ENCODE data around the gene CATSPERD.
"Not testable (repeated sequence)": the region's sequence is repeated elsewhere in the genome, so short reads cannot be mapped to it uniquely, and the experiment has no call there.

The CATSPERD gene

DNA sequence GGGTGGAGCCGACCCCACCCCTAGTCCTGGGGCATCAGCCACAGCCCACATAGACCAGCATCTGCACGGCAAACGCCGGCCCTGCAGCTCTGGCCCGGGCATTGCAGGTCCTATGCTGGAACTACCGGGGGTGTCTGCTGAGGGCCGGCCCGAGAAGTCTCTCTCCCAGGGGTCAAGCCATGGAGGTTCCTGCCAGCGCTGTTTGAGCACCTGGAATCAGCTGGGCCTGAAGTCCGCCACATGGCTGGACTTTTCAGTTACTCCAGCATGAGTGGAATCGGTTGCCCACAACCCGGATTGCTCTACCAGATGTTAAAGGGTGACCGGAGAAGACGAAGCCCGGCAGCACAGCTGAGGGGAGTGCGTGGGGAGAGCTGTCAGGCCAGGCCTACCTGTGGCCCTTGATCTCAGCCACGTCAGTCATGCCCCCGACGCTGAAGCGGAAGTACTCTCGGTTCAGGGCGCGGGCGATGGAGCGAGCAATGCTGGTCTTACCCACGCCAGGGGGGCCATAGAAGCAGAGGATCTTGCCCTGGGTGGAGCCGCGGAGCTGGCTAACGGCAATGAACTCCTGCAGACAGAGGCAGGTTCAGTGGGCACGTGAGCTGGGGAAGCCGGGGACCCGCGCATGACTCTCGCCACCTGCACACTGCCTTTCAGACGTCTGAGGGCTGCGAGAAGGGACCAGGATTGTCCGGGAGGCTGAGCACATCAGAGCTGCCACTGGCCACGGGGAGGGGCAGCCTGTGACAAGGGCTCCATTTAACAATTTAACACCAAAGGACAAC is 21.6 kb upstream of the CATSPERD start:
- no peak for DNase-seq

DNA sequence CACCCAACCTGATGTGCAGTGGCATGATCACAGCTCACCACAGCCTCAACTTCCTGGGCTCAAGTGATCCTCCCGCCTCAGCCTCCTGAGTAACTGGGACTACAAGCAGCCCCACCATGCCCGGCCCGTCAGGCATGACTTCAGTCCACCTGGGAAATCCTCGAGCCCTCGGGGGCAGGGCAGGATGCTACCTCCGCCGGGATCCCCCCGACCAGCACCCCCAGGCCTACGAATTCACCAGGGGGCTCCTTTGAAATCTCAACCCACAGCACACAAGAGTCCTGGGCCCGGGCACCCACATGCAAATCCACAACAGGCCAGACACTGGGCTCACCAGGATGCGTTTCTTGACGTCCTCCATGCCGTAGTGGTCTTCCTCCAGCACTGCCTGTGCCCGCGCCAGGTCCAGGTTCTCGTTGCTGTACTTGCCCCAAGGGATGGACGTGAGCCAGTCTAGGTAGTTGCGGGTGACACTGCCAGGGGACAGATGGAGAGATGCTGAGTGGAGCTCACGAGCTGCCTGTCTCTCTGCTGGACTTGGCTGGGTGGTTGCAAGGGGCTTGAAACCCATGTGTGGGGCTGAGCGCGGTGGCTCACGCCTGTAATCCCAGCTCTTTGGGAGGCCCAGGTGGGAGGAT is 19.9 kb upstream of the CATSPERD start:
- DNase-seq, result no peak

DNA sequence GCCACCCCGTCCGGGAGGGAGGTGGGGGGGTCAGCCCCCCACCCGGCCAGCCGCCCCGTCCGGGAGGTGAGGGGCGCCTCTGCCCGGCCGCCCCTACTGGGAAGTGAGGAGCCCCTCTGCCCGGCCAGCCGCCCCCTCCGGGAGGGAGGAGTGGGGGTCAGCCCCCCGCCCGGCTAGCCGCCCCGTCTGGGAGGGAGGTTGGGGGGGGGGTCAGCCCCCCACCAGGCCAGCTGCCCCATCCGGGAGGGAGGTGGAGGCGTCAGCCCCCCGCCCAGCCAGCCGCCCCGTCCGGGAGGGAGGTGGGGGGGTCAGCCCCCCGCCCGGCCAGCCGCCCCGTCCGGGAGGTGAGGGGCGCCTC is 18.4 kb upstream of the CATSPERD start:
- not testable (repeated sequence) for DNase-seq

DNA sequence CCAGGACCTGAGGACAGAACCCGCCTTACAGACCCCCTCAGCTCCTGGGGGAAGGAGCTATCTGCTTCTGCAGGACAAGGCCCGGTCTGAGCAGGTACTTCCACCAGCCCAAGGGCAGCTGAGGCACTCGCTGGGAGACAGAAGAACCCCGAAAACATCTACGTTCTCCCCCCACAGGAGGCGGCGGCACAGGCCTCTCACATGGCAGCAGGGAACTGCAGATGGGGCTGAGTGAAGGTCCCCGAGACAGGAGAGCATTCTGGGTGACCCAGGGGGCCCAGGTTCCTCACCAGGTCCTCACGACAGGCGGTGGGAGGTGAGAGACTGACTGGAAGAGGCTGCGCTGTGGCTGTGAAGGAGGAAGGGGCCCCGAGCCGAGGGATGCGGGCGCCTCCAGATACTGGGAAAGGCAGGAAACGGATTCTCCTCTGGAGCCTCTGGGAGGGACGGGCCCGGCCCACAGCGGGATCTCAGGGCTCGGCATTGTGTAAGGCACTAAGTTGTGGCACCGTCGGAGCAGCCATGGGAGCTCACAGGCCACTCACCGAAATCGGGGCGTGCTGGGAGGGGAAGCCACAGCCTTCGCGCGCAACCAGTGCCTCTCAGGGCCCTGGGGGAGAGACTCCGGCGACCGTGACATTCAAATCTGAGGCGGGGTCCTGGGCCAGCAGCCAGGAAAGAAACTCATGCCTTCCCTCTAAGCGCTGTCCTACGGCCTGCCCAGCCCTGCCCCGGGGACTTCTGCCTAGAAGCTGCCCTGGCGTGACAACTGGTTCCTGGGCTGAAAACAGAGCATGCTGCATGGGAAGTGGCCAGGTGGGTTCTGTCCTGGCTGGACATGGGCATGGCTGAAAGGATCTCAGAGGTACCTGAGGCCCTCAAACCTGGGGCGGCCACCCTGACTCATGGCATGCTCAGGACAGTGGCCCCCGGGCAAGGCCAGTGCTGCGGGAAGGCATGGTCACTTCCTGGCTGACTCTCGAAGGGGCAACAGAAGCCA is 16.3 kb upstream of the CATSPERD start:
- DNase-seq, result no peak

DNA sequence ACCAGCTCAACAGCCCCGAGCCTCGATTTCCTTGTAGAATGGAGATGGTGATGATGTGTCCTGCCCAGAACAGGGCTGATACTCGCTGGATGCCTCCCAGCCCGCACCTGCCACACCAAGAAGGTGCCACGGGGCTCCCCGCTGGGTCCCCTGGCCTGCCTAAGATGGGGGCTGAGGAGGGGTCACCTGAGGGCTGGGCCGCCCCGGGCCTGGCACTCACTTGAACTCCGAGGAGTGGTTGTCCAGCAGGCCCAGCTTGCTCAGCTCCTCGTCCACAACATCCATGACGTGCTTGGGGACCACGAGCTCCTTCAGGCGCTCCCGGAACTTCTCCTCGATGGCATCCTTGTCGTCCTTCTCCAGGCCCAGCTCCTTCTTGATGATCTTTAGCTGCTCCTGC is 14.9 kb upstream of the CATSPERD start:
- DNase-seq, result no peak

DNA sequence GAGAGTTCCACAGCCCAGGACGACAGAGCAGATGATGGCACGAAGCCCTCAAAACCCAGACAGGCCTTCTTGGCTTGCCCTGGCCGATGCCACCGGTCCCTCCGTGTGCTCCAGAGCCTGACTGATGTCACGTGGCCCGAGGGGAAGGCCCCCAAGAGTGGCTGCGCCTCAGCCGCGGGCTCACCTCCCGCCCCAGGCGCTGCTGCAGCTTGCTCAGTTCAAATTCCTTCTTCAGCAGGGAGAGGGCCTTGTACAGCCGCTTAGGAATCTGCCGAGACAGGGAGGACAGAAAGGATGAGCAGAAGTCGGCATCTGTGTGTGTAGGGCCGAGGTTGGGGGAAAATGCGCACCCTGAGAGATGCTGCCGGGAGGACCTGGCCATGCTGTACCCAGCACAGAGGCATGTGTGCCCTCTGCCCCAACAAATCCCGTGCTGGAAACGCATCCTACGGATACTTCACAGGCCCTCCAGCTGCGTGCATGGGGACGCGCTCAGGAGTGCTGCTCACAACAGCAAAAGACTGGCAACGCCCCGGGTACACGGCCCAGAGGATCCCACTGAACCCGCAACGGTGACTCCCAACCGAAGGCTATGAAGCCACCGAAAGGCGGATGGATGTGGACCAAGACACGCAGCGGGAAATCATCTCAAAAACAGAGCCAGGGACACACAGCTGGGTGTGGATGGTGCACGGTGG is 13.4 kb upstream of the CATSPERD start:
- no peak for DNase-seq

DNA sequence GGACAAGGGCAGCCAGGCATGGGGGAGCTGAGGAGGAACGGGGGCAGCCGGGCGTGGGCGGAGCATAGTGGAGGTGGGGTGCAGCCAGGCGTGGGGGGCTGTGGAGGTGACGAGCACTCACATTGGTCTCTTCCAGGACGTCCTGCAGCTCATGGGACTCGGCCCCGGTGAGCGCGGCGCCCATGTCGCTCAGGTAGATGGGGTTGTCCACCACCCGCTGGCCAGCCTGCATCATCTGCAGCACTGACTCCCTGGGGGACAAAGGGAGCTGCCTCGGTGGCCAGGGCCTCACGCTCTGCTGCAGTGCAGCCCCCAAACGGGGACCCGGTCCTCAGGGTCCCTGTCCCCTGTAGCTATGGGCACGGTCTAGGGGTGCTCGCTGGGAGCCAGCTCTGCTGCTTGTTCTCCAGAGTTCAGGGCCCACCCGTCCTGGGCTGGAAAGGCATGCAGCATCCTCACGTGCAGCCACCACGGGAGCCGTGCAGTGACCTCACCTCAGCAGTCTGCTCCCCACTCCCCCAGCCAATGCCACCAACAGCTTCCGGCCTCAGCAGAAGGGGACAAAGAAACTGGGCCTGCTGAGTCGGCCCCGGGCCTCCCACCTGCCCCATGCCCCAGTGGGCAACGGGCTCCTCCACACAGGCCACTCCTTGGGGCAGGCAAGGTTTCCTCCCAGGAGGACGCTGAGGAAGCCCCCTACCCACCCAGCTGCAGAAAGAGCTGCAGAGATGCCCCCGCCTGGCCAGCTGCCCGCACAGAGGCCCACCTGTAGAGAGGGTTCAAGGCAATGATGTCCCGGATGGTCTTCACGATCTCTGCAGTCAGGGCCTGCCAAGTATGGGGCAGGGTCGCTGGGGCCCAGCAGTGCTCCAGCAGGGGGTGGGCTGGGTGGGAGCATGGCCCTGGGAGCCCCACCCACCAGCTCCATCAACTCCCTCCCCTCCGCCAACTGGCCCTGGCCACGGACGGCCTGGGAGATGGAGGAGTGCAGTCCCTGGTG is 12.6 kb upstream of the CATSPERD start:
- DNase-seq, result no peak

DNA sequence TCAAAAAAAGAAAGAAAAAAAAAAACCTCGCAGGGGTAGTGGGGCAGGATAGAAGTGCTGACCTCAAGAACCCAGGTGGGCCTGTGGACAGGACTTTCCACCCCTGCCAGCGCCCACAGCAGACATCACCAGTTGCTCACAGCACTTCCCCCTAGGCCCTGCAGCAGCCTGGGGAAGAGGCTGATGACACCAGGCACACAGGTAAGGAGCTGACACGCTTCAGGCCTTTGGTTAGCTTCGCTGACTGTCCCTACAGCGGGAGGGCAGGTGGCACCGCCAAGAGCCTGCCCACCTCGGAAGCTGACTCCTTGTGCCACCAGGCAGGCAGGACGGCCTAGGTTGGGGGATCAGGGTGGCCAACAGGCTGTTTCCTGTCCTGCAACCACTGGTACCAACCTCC is 9.4 kb upstream of the CATSPERD start:
- no peak for DNase-seq

DNA sequence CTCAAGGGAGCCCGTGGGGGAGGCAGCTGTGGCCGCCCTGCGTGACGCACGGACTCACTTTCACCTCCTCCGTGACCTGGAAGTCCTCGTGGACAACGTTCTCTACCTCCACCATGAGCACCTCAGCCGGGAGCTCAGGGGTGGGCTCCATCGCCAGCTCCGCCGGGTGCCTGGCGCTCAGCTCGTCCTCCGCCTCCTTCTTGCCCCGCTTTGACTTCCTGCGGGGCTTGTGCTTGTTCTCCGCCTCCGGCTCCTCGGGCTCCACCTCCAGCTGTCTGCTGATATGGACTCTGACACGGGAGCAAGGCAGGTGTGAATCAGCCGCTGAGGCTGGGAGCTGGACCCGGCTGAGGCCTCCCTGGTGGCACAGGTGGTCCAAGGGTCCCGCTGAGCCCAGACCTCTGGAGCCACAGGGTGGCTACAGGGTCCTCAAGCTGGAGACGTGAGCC is 8.7 kb upstream of the CATSPERD start:
- DNase-seq, result no peak

DNA sequence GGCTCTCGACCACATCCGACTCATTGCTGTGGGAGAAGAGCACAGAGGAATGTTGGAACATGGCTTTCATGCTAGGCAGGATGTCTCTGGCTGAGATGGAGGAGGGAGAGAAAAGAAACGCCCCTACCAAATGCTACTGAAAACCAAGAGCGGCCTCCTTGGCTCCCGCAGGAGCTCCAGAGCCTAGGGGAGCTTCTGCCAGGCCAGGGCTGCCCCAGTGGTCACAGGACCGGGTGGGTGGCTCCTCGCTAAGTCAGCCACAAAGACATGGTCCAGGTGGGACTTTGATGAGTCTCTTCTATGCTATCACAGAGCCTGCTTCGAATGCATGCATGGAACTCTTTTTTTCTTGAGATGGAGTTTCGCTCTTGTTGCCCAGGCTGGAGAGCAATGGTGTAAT is 7.2 kb upstream of the CATSPERD start:
- no peak for DNase-seq

DNA sequence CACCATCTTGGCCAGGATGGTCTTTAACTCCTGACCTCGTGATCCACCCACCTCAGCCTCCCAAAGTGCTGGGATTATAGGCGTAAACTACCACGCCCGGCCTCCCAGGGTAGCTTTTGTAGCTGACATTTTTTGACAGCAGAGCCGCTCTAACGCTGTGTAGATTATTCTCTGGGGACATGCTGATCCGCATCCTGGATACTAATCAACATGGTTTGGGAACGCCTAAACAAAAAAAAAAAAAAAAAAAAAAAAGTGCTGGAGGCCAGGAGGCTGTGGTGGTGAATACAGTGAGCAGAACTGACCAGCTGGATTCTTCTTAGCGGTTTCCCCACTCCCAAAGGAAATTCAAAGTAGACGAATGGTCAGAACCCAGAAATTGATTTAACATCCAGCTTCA is 5.6 kb upstream of the CATSPERD start:
- no peak for DNase-seq

DNA sequence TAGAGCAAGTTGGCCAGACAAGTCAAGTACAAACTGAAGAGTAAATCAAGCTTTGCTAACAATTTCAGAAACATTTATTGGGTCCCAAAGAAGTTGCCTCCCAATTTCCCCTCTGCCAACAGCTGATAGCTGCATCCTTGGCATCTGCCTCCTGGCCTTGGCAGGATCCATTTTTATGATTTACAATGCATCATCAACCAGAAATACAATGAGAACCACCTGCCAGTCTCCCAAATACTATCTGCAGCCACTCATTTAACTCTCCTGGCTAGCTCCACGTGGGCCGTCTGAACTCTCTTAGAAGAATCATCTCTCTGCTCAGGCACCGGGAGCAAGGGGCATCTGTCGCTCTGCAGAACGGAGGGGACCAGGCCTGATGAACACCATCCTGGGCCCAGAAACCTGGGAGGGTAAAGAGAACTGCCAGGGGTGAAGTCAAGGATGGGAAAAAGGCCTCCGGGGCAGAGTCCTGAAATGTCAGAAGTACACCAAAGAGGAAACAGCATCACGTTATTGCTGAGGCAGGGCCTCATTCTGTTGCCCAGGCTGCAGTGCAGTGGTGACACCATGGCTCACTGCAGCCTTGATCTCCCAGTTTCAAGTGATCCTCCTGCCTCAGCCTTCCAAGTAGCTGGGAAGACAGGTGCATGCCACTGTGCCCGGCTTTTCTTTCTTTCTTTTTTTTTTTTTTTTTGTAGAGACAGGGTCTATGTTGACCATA is 3.1 kb upstream of the CATSPERD start:
- no peak for DNase-seq

DNA sequence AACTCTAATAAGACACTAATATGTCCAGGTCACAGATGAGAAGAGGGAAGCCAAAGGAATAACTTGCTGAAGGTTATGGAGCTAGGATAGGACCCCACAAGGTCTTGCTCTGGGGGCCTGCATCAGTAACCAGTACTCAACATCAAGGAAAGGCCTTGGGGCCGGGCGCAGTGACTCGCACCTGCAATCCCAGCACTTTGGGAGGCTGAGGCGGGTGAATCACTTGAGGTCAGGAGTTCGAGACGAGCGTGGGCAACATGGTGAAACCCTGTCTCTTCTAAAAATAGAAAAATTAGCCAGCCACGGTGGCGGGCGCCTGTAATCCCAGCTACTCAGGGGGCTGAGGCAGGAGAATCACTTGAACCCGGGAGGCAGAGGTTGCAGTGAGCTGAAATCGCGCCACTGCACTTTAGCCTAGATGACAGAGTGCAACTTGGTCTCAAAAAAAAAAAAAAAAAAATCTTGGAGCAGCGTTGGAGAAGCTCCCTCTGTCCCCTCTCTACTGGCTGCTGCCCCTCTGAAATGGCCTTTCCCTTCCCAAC is 2.3 kb upstream of the CATSPERD start:
- no peak for DNase-seq

DNA sequence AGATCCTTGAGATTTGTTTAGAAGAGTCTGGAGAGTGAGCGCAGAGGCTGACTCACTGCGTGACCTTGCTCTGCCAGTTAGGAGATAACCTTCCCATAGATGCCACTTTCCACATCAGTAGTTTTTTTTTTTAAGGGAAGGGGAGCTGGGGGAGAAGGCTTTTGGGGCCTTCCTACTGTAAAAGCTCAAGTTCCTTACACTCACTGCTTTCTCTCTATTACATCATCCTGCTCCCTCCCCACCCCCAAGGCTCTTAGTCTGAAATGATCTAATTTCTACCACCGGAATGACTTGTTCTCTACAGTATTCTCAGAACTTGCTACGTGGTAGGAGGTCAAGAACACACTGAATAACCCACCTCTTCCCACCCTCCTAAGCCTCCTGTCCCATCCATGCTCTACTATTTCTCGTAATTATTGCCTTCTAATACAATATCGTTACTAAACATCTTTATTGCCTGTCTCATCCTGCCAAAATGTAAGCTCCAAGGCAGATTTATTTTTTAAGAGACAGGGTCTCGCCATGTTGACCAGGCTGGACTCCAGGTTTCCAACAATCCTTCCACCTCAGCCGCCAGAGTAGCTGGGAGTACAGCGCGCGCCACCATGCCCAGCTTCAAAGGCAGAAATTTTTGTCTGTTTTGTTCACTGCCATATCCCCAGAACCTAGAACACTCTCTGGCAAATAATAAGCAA is 1.7 kb upstream of the CATSPERD start:
- DNase-seq, result no peak

DNA sequence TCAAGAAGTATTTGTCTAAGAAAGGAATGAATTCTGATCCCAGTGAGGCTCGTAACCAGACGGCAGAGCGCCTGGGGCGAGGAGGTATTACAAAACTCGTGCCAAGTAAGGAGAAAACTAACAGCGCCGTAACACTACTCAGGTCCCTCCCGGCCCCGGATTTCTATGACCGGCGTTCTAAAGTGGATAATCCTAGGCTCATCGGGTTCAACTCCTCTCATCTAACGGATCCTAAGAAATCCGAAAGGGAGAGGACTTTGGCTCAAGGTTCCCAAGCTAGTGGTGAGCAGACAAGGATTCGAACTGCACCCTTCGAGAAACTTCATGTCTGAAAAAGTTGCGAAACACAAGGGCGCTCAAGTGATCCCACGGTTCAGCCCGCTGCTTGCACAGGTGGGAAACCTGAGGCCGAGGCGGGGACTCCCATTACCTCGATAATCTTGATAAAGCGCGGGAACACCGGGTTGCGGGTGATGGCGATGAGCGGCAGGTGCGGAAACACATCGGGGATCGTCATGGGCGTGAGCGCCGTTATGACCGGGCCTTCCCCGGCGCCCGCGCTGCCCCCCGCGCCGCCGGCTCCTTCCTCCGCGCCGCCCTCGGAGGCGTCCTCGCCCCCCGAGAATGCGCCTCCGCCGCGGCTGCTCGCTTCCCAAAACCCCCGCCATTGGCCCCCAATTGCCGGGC is 1.0 kb upstream of the CATSPERD start:
- no peak for DNase-seq

DNA sequence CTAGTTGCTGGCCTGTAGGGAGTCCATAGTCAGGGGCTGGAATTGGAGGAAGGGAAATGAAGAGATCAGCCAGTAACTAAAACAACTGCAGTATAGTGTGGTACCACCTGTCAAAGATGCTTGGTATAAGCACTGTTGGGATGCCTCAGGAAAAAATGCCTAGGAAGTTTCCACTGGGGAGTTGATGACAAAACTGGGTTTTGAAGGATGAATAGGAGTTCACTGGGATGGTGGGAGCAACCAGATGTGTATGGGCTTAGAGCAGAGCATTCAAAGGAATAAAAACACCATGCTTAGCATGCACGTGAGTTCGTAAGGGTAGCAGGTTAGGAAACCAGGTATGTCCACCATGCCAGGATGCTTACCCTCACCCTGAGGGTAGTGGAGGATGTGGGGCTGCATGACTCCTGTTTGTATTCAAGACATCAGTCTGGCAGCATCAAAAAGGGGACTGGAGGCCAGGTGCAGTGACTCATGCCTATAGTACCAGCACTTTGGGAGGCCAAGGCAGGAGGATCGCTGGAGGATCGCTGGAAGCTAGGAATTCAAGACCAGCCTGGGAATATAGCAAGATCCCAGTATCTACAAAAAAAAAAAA is 7.1 kb downstream of the CATSPERD start:
- DNase-seq, result no peak

DNA sequence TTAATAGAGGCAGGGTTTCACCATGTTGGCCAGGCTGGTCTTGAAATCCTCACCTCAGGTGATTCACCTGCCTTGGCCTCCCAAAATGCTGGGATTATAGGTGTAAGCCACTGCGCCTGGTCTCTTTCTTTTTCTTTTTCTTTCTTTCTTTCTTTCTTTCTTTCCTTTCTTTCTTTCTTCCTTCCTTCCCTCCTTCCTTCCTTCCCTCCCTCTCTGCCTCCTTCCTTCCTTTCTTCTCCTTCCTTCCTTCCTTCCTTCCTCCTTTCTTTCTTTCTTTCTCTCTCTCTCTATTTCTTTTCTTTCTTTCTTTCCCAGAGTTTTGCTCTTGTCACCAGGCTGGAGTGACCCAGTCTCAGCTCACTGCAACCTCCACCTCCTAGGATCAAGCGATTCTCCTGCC is 12.7 kb downstream of the CATSPERD start:
- DNase-seq, result not testable (repeated sequence)

DNA sequence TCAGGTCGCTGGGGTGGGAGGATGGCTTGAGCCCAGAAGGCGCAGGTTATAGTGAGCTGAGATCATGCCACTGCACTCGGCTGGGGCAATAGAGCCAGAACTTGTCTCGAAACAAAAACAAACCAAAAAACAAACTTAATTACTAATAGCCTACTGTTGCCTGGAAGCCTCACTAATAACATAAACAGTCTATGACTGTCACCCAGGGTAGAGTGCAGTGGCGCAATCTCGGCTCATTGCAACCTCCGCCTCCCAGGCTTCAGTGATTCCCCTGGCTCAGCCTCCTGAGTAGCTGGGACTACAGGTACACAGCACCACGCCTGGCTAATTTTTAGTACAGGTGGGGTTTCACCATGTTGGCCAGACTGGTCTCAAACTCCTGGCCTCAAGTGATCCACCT is 18.0 kb downstream of the CATSPERD start:
- no peak for DNase-seq

DNA sequence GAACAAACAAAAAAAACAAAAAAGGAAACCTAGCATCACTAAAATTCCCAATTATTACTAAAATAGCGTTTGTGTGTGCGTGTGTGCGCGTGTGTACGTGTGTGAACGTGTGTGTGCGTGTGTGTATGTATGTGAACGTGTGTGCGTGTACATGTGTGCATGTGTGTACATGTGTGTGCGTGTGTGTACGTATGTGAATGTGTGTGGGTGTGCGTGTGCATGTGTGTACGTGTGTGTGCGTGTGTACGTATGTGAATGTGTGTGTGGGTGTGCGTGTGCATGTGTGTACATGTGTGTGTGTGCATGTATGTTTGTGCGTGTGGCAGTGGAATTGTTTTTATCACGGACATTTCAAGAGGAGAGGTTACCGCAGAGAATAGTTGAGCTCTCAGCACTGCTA is 21.6 kb downstream of the CATSPERD start:
- no peak for DNase-seq

Data from NCI-H187 treated with DMSO at 0.1 percent for 48 hours (cell line).